HepG2 (cell line): ENCODE data around the gene GPR15.
A peak's percentile ranks its signal among the peaks of the same experiment; 100 is the strongest.

Experiments used
- CCDC6 ChIP-seq: sonication (generic); formaldehyde crosslinking; IDR thresholded peaks from 2 replicates; pipeline ENCODE4 v1.8.1; 2022; ENCODE audit warnings: mild to moderate bottlenecking, missing genetic modification reagents, moderate library complexity
- HNRNPH1 ChIP-seq: fragments of 200-400 bp; formaldehyde crosslinking; optimal IDR thresholded peaks from 2 replicates; pipeline ENCODE3; 2017; ENCODE audit warnings: mild to moderate bottlenecking, low read depth, low read length
- MAZ ChIP-seq, 2 experiments: sonication (generic) in 1 of 2; formaldehyde crosslinking in 1 of 2; IDR thresholded peaks; 2 replicates each; pipeline versions ENCODE4 v1.5.0 to v1.6.1; 2012 to 2020; ENCODE audit warnings: low read depth in 2 of 2, mild to moderate bottlenecking in 2 of 2, borderline replicate concordance in 1 of 2, improper control_type of control experiment in 1 of 2, low read length in 1 of 2, missing genetic modification reagents in 1 of 2, moderate library complexity in 1 of 2
- MEIS2 ChIP-seq: sonication (generic); formaldehyde crosslinking; IDR thresholded peaks from 2 replicates; pipeline ENCODE4 v1.9.0; 2021; ENCODE audit warnings: mild to moderate bottlenecking, missing genetic modification reagents
- NFE2L2 ChIP-seq: fragments of 150-350 bp; IDR thresholded peaks from 2 replicates; pipeline ENCODE4 v1.6.1; 2014; ENCODE audit warnings: low read length
- POLR2A ChIP-seq, 2 experiments: IDR thresholded peaks; 2 replicates each; pipeline ENCODE4 v1.6.1; 2011; ENCODE audit warnings: low read depth in 2 of 2, low read length in 2 of 2, mild to moderate bottlenecking in 1 of 2, moderate library complexity in 1 of 2; ENCODE audit not compliant: insufficient read depth in 1 of 2
- ZNF30 ChIP-seq: sonication (generic); formaldehyde crosslinking; IDR thresholded peaks from 2 replicates; pipeline ENCODE4 v1.5.0; 2020; ENCODE audit warnings: mild to moderate bottlenecking, missing genetic modification reagents
- TF ChIP-seq, protein P1 (sequence below): sonication (generic); formaldehyde crosslinking; IDR thresholded peaks from 2 replicates; pipeline ENCODE4 v1.5.0; 2020; ENCODE audit warnings: mild to moderate bottlenecking, missing genetic modification reagents, moderate library complexity
- TF ChIP-seq, protein P2 (sequence below): sonication (generic); formaldehyde crosslinking; conservative IDR thresholded peaks from 2 replicates; pipeline ENCODE4 v1.4.0; 2020; ENCODE audit warnings: mild to moderate bottlenecking, missing genetic modification reagents, moderate library complexity

DNA sequence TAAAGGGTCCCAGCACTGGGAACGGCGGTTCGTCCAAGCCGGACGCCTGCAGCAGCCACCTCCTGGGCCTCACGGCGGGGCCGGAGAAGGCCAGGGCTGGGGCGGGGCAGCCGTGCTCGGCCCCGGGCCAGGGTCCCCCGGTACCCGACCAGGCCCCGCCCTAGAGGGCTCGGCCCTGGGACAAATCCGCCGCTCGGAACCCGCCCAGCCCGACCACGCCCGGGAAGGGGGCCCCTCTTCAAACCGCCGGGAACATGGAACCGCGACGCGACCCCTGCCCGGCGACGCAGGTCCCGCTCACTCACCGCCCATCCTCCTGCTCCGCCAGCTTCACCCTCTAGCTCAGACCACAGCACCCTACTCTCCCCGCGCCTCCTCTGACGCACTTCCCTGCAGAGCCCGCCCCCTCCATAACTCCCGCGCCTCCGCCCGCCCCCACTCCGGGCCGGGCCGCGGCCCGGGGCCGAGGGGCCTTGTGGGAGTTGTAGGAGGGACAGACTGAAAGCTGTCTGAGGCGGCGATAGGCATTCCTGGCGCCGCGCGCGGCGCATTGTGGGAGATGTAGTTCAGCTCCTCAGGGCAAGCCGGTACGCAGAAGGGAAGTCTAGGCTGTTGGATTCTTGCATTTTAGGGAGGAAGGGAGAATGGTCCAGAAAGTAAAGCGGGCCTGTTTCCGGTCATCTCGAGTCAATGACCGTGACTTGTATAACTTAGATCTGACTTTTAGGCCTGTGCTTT lies 9.1 kb upstream of the GPR15 start, which contains the start of gene CLDND1:
- TF ChIP-seq NFE2L2 = no peak
- TF ChIP-seq POLR2A (IDR thresholded peaks at IDR 0.05; ENCODE audit: insufficient read depth in 1 of 2, low read depth in 2 of 2, low read length in 2 of 2) = peak; percentile 81 to 92
- TF ChIP-seq CCDC6 (CRISPR knock-in tag) = peak; percentile 65; the same call in 1 of the 2 replicates
- TF ChIP-seq MEIS2 (CRISPR knock-in tag) = no peak
- TF ChIP-seq, protein P1, sequence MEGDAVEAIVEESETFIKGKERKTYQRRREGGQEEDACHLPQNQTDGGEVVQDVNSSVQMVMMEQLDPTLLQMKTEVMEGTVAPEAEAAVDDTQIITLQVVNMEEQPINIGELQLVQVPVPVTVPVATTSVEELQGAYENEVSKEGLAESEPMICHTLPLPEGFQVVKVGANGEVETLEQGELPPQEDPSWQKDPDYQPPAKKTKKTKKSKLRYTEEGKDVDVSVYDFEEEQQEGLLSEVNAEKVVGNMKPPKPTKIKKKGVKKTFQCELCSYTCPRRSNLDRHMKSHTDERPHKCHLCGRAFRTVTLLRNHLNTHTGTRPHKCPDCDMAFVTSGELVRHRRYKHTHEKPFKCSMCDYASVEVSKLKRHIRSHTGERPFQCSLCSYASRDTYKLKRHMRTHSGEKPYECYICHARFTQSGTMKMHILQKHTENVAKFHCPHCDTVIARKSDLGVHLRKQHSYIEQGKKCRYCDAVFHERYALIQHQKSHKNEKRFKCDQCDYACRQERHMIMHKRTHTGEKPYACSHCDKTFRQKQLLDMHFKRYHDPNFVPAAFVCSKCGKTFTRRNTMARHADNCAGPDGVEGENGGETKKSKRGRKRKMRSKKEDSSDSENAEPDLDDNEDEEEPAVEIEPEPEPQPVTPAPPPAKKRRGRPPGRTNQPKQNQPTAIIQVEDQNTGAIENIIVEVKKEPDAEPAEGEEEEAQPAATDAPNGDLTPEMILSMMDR (CRISPR knock-in tag) = no peak
- TF ChIP-seq MAZ (IDR thresholded peaks at IDR 0.05; ENCODE audit: borderline replicate concordance, low read depth, low read length) = peak; percentile 92; the same call in 1 of the 2 replicates
- TF ChIP-seq MAZ (CRISPR knock-in tag; IDR thresholded peaks at IDR 0.05; ENCODE audit: low read depth) = no peak; the same call in 1 of the 2 replicates
- TF ChIP-seq, protein P2, sequence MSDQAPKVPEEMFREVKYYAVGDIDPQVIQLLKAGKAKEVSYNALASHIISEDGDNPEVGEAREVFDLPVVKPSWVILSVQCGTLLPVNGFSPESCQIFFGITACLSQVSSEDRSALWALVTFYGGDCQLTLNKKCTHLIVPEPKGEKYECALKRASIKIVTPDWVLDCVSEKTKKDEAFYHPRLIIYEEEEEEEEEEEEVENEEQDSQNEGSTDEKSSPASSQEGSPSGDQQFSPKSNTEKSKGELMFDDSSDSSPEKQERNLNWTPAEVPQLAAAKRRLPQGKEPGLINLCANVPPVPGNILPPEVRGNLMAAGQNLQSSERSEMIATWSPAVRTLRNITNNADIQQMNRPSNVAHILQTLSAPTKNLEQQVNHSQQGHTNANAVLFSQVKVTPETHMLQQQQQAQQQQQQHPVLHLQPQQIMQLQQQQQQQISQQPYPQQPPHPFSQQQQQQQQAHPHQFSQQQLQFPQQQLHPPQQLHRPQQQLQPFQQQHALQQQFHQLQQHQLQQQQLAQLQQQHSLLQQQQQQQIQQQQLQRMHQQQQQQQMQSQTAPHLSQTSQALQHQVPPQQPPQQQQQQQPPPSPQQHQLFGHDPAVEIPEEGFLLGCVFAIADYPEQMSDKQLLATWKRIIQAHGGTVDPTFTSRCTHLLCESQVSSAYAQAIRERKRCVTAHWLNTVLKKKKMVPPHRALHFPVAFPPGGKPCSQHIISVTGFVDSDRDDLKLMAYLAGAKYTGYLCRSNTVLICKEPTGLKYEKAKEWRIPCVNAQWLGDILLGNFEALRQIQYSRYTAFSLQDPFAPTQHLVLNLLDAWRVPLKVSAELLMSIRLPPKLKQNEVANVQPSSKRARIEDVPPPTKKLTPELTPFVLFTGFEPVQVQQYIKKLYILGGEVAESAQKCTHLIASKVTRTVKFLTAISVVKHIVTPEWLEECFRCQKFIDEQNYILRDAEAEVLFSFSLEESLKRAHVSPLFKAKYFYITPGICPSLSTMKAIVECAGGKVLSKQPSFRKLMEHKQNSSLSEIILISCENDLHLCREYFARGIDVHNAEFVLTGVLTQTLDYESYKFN (CRISPR knock-in tag) = peak; percentile 27; the same call in 1 of the 2 replicates
- TF ChIP-seq ZNF30 (CRISPR knock-in tag) = no peak
- TF ChIP-seq HNRNPH1 = no peak
